ENCODE results near the gene OR2T2. TPM values are rescaled to one million over a fixed set of nuclear protein-coding genes. Genes with fewer than 3 reads are reported as not detected.
"Not testable (repeated sequence)": the region's sequence is repeated elsewhere in the genome, so short reads cannot be mapped to it uniquely, and the experiment has no call there.

OR2T2 gene
- total and polyA plus RNA-seq, 2 of the 8 experiments (the other 6 are each of a cell fraction or from before 2014, with no cell fraction given): not detected

- not testable (repeated sequence) for FAIRE-seq; H2BK5ac ChIP-seq (ENCODE audit: low read depth, low read length)
- WGBS, 2 experiments (ENCODE audit: extremely low coverage in 1 of 2, insufficient coverage in 1 of 2, insufficient read length in 1 of 2, insufficient replicate concordance in 2 of 2, low coverage in 1 of 2, low lambda C conversion rate in 2 of 2, missing lambda C conversion rate in 1 of 2): 55% methylated on average over 3 of the region's 3 CpGs; no CpG with 5 or more reads in 1 of the 2 experiments
These were observed 17.8 kb upstream of the OR2T2 start for GRCh38 chr1:248427526-248428191.

GRCh38 chr1:248428192-248428533 lies 17.3 kb upstream of the OR2T2 start:
- H3K56ac ChIP-seq (replicated peaks; ENCODE audit: insufficient read length, low read depth, low read length); CTCF ChIA-PET (ENCODE audit: partially characterized antibody); H2BK15ac ChIP-seq (ENCODE audit: low read length); H3K4ac ChIP-seq (replicated peaks; ENCODE audit: insufficient read length, low read depth, low read length); H3K18ac ChIP-seq (ENCODE audit: extremely low read depth, low read length); H2BK120ac ChIP-seq (replicated peaks; ENCODE audit: low read depth, low read length); DNase-seq (ENCODE audit: low read depth in 1 of 2, low spot score in 2 of 2); H3K4me2 ChIP-seq (ENCODE audit: insufficient read depth in 1 of 2, low read depth in 2 of 2, low read length in 2 of 2); H2AFZ ChIP-seq (ENCODE audit: low read length); H3K9ac ChIP-seq (replicated peaks in 1 of 4; ENCODE audit: extremely low read depth in 1 of 4, low read depth in 3 of 4, low read length in 3 of 4); H3K27me3 ChIP-seq (replicated peaks in 1 of 4; ENCODE audit: control insufficient read depth in 3 of 4, extremely low read depth in 1 of 4, insufficient read depth in 3 of 4, low read length in 3 of 4); H3K23me2 ChIP-seq (ENCODE audit: low read depth, low read length); H3K23ac ChIP-seq (ENCODE audit: insufficient read length); H2BK5ac ChIP-seq (ENCODE audit: low read depth, low read length); H3K4me3 ChIP-seq (ENCODE audit: extremely low read depth in 1 of 4, insufficient read depth in 2 of 4, low read depth in 3 of 4, low read length in 4 of 4); H4K20me1 ChIP-seq (replicated peaks in 1 of 2; ENCODE audit: control insufficient read depth in 1 of 2, insufficient read depth in 2 of 2, low read length in 2 of 2); FAIRE-seq; POLR2A ChIA-PET (ENCODE audit: partially characterized antibody); H4K8ac ChIP-seq (ENCODE audit: extremely low read depth, insufficient read depth, low read length); H3K36me3 ChIP-seq (ENCODE audit: control insufficient read depth in 2 of 4, insufficient read depth in 4 of 4, low read length in 3 of 4); H3K79me1 ChIP-seq (ENCODE audit: low read depth, low read length); H3K4me1 ChIP-seq (replicated peaks in 1 of 4; ENCODE audit: control insufficient read depth in 3 of 4, insufficient read depth in 4 of 4, low read length in 3 of 4); H2AK5ac ChIP-seq (ENCODE audit: low read depth, low read length); H2BK12ac ChIP-seq (ENCODE audit: low read depth, low read length); H3K79me2 ChIP-seq (ENCODE audit: control insufficient read depth in 1 of 2, insufficient read depth in 2 of 2, low read length in 2 of 2); H4K91ac ChIP-seq (replicated peaks; ENCODE audit: insufficient read length, low read length); H3K14ac ChIP-seq (ENCODE audit: insufficient read length); H4K5ac ChIP-seq (ENCODE audit: insufficient read length, low read depth, low read length); H3K27ac ChIP-seq (ENCODE audit: low read depth, low read length); H2BK20ac ChIP-seq (ENCODE audit: low read length): not testable (repeated sequence)
- peaks cover 29 to 51% of the 10 kb centered on the region in 2 experiments for H3K9me3 ChIP-seq (ENCODE audit: insufficient read depth in 2 of 2, low read depth in 1 of 2, low read length in 1 of 2)
- WGBS, 2 experiments (ENCODE audit: extremely low coverage in 1 of 2, insufficient coverage in 1 of 2, insufficient read length in 1 of 2, insufficient replicate concordance in 2 of 2, low coverage in 1 of 2, low lambda C conversion rate in 2 of 2, missing lambda C conversion rate in 1 of 2): 89% methylated on average over 3 of the region's 3 CpGs; no CpG with 5 or more reads in 1 of the 2 experiments

More at GRCh38 chr1:248427526-248428191, 17.8 kb upstream of the OR2T2 start:
- H3K4me2 ChIP-seq (ENCODE audit: insufficient read depth in 1 of 2, low read depth in 2 of 2, low read length in 2 of 2); H3K27ac ChIP-seq (ENCODE audit: low read depth, low read length); H2BK15ac ChIP-seq (ENCODE audit: low read length); CTCF ChIA-PET (ENCODE audit: partially characterized antibody); H2BK20ac ChIP-seq (ENCODE audit: low read length); H2AK5ac ChIP-seq (ENCODE audit: low read depth, low read length); H3K79me2 ChIP-seq (ENCODE audit: control insufficient read depth in 1 of 2, insufficient read depth in 2 of 2, low read length in 2 of 2); H4K8ac ChIP-seq (ENCODE audit: extremely low read depth, insufficient read depth, low read length); H3K14ac ChIP-seq (ENCODE audit: insufficient read length); H3K36me3 ChIP-seq (ENCODE audit: control insufficient read depth in 2 of 4, insufficient read depth in 4 of 4, low read length in 3 of 4); H3K27me3 ChIP-seq (replicated peaks in 1 of 4; ENCODE audit: control insufficient read depth in 3 of 4, extremely low read depth in 1 of 4, insufficient read depth in 3 of 4, low read length in 3 of 4); DNase-seq (ENCODE audit: low read depth in 1 of 2, low spot score in 2 of 2); H2BK120ac ChIP-seq (replicated peaks; ENCODE audit: low read depth, low read length); H3K9ac ChIP-seq (replicated peaks in 1 of 4; ENCODE audit: extremely low read depth in 1 of 4, low read depth in 3 of 4, low read length in 3 of 4); H2AFZ ChIP-seq (ENCODE audit: low read length); H3K79me1 ChIP-seq (ENCODE audit: low read depth, low read length); H4K91ac ChIP-seq (replicated peaks; ENCODE audit: insufficient read length, low read length); H3K4me3 ChIP-seq (ENCODE audit: extremely low read depth in 1 of 4, insufficient read depth in 2 of 4, low read depth in 3 of 4, low read length in 4 of 4); H4K20me1 ChIP-seq (replicated peaks in 1 of 2; ENCODE audit: control insufficient read depth in 1 of 2, insufficient read depth in 2 of 2, low read length in 2 of 2); H3K4ac ChIP-seq (replicated peaks; ENCODE audit: insufficient read length, low read depth, low read length); H3K56ac ChIP-seq (replicated peaks; ENCODE audit: insufficient read length, low read depth, low read length); H3K23ac ChIP-seq (ENCODE audit: insufficient read length); H3K4me1 ChIP-seq (replicated peaks in 1 of 4; ENCODE audit: control insufficient read depth in 3 of 4, insufficient read depth in 4 of 4, low read length in 3 of 4); H3K18ac ChIP-seq (ENCODE audit: extremely low read depth, low read length); H4K5ac ChIP-seq (ENCODE audit: insufficient read length, low read depth, low read length); H2BK12ac ChIP-seq (ENCODE audit: low read depth, low read length); H3K23me2 ChIP-seq (ENCODE audit: low read depth, low read length); POLR2A ChIA-PET (ENCODE audit: partially characterized antibody): not testable (repeated sequence)
- peaks cover 33 to 51% of the 10 kb centered on the region in 2 experiments for H3K9me3 ChIP-seq (ENCODE audit: insufficient read depth in 2 of 2, low read depth in 1 of 2, low read length in 1 of 2)

Measured in H1 (cell line).